NCI-H1092 treated with DMSO at 0.1 percent for 48 hours (cell line): ENCODE measurements around the gene COL4A2.
"Not testable (repeated sequence)": the region's sequence is repeated elsewhere in the genome, so short reads cannot be mapped to it uniquely, and the experiment has no call there.

Experiments
- DNase-seq: peaks from one replicate; lab custom pipeline; 2025; lab: John Stamatoyannopoulos, UW

The COL4A2 gene

GRCh38 chr13:110307767-110308655 is 927 bp downstream of the COL4A2 start:
- no peak for DNase-seq

GRCh38 chr13:110308656-110309359 is 1.7 kb downstream of the COL4A2 start:
- DNase-seq = no peak

GRCh38 chr13:110309661-110310524 is 2.8 kb downstream of the COL4A2 start:
- no peak for DNase-seq

GRCh38 chr13:110310541-110311442 is 3.7 kb downstream of the COL4A2 start:
- no peak for DNase-seq

- no peak for DNase-seq
Measured at GRCh38 chr13:110311443-110312338, 4.6 kb downstream of the COL4A2 start.

GRCh38 chr13:110312339-110313031 is 5.4 kb downstream of the COL4A2 start:
- DNase-seq = no peak

GRCh38 chr13:110313261-110313660 is 6.2 kb downstream of the COL4A2 start:
- DNase-seq = not testable (repeated sequence)

- DNase-seq = not testable (repeated sequence)
Measured at GRCh38 chr13:110313733-110314132, 6.6 kb downstream of the COL4A2 start.

- DNase-seq = no peak
Measured at GRCh38 chr13:110314516-110315245, 7.6 kb downstream of the COL4A2 start.

GRCh38 chr13:110316196-110316595 is 9.1 kb downstream of the COL4A2 start:
- no peak for DNase-seq

GRCh38 chr13:110317093-110317492 is 10.0 kb downstream of the COL4A2 start:
- DNase-seq = no peak

- DNase-seq = no peak
Measured at GRCh38 chr13:110317496-110318195, 10.6 kb downstream of the COL4A2 start.

GRCh38 chr13:110318920-110319319 is 11.8 kb downstream of the COL4A2 start:
- no peak for DNase-seq

GRCh38 chr13:110319397-110319773 is 12.3 kb downstream of the COL4A2 start:
- DNase-seq = no peak

GRCh38 chr13:110319774-110320509 is 12.9 kb downstream of the COL4A2 start:
- DNase-seq = no peak

GRCh38 chr13:110320645-110321044 is 13.6 kb downstream of the COL4A2 start:
- no peak for DNase-seq

GRCh38 chr13:110321573-110321972 is 14.5 kb downstream of the COL4A2 start:
- not testable (repeated sequence) for DNase-seq
